Prostate gland (tissue), 2 donors: ENCODE results near the gene SAA4.

Source experiments
- POLR2A ChIP-seq: fragments of 450-650 bp; IDR thresholded peaks from one replicate; pipeline ENCODE4 v1.6.1; 2016; ENCODE audit warnings: antibody characterized with exemption, mild to moderate bottlenecking
- TF ChIP-seq, protein P1 (sequence below), 4 experiments: fragments of 200-600 bp in 2 of 4; fragments of 450-650 bp in 2 of 4; sonication (generic) in 2 of 4; IDR thresholded peaks; 1 replicate in 3 of 4; 2 replicates in 1 of 4; pipeline ENCODE4 v1.5.1; 2016 to 2019; ENCODE audit warnings: antibody characterized with exemption in 4 of 4, mild to moderate bottlenecking in 2 of 4, moderate library complexity in 2 of 4

DNA sequence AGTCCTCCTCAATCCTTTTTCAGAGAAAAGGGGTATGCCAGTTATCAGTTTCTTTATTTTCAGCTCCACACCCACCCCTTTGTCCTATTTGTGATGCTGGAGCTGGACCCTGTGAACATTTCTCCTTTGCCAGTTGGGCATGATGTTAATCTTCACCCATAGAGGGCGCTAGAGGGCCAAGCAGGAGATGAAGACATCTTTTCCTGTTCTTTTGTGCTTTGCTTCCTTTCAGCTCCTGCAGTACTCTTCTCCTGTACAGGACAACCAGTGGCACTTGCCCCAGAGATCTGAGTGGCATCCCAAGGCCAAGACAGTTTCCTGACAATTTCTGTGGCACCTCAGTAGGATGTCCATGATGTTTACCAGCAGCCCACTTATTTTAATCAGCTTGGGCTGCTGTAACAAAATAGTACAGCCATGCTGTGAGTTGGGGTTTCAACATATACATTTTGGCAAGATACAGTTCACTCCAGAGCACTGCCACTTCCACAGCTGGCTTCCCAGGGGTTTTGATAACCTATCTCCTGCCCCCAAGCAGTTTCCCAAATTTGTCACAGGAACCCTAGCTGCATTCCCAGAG is 7.3 kb upstream of the SAA4 start:
- TF ChIP-seq, protein P1, sequence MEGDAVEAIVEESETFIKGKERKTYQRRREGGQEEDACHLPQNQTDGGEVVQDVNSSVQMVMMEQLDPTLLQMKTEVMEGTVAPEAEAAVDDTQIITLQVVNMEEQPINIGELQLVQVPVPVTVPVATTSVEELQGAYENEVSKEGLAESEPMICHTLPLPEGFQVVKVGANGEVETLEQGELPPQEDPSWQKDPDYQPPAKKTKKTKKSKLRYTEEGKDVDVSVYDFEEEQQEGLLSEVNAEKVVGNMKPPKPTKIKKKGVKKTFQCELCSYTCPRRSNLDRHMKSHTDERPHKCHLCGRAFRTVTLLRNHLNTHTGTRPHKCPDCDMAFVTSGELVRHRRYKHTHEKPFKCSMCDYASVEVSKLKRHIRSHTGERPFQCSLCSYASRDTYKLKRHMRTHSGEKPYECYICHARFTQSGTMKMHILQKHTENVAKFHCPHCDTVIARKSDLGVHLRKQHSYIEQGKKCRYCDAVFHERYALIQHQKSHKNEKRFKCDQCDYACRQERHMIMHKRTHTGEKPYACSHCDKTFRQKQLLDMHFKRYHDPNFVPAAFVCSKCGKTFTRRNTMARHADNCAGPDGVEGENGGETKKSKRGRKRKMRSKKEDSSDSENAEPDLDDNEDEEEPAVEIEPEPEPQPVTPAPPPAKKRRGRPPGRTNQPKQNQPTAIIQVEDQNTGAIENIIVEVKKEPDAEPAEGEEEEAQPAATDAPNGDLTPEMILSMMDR (IDR thresholded peaks at IDR 0.05): peak in 3 of 4 experiments; percentile 22 to 50 (median 41)
- no peak for TF ChIP-seq POLR2A
